ENCODE data around the gene SH2B3.

DNA sequence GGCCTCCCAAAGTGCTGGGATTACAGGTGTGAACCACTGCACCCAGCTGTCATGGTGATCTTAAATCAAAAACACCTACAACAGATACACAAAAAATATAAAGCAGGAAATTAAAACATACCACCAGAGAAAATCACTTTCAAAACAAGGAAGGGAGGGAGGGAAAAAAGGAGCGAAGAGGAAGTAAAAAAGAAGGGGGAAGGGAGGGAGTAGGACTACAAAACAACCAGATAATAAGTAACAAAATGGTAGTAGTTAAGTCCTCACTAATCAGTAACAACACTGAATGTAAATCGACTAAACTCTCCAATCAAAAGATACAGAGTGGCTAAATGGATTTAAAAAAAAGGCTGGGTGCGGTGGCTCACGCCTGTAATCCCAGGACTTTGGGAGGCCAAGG is 89.0 kb downstream of the SH2B3 start:
- TF ChIP-seq, protein P1, sequence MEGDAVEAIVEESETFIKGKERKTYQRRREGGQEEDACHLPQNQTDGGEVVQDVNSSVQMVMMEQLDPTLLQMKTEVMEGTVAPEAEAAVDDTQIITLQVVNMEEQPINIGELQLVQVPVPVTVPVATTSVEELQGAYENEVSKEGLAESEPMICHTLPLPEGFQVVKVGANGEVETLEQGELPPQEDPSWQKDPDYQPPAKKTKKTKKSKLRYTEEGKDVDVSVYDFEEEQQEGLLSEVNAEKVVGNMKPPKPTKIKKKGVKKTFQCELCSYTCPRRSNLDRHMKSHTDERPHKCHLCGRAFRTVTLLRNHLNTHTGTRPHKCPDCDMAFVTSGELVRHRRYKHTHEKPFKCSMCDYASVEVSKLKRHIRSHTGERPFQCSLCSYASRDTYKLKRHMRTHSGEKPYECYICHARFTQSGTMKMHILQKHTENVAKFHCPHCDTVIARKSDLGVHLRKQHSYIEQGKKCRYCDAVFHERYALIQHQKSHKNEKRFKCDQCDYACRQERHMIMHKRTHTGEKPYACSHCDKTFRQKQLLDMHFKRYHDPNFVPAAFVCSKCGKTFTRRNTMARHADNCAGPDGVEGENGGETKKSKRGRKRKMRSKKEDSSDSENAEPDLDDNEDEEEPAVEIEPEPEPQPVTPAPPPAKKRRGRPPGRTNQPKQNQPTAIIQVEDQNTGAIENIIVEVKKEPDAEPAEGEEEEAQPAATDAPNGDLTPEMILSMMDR (CRISPR knock-in tag; IDR thresholded peaks at IDR 0.05) = no peak
- TF ChIP-seq, protein P2, sequence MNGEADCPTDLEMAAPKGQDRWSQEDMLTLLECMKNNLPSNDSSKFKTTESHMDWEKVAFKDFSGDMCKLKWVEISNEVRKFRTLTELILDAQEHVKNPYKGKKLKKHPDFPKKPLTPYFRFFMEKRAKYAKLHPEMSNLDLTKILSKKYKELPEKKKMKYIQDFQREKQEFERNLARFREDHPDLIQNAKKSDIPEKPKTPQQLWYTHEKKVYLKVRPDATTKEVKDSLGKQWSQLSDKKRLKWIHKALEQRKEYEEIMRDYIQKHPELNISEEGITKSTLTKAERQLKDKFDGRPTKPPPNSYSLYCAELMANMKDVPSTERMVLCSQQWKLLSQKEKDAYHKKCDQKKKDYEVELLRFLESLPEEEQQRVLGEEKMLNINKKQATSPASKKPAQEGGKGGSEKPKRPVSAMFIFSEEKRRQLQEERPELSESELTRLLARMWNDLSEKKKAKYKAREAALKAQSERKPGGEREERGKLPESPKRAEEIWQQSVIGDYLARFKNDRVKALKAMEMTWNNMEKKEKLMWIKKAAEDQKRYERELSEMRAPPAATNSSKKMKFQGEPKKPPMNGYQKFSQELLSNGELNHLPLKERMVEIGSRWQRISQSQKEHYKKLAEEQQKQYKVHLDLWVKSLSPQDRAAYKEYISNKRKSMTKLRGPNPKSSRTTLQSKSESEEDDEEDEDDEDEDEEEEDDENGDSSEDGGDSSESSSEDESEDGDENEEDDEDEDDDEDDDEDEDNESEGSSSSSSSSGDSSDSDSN (CRISPR knock-in tag; IDR thresholded peaks at IDR 0.05) = no peak
- no peak for TF ChIP-seq ZNF124 (CRISPR knock-in tag; IDR thresholded peaks at IDR 0.05)
- no peak for TF ChIP-seq ZNF777 (CRISPR knock-in tag; IDR thresholded peaks at IDR 0.05)
- TF ChIP-seq ZNF782 (CRISPR knock-in tag; IDR thresholded peaks at IDR 0.05; ENCODE audit: borderline replicate concordance) = no peak

All from HepG2 (cell line).